HG02678 (cell line): ENCODE results near the gene ACIN1.
A peak's percentile ranks its signal among the peaks of the same experiment; 100 is the strongest.

ENCODE experiments used
- ATAC-seq: cut with Tn5 transposase; IDR thresholded peaks from one replicate; pipeline ENCODE4 v1.9.1; 2021; ENCODE audit warnings: mild to moderate bottlenecking, moderate library complexity; ENCODE audit not compliant: unreplicated experiment

The ACIN1 gene

GRCh38 chr14:23094666-23095195 lies at the start of gene ACIN1:
Gene ACIN1 (minus strand): TSS chr14:23095136. CDS start chr14:23095112, 24 bp downstream.
- peak; percentile 31 for ATAC-seq

GRCh38 chr14:23143911-23144310 lies 49.0 kb upstream of the ACIN1 start:
- no peak for ATAC-seq

GRCh38 chr14:23142826-23143225 lies 47.9 kb upstream of the ACIN1 start:
- no peak for ATAC-seq

GRCh38 chr14:23141706-23142444 lies 46.9 kb upstream of the ACIN1 start:
- ATAC-seq = no peak

GRCh38 chr14:23140371-23140770 lies 45.4 kb upstream of the ACIN1 start:
- ATAC-seq = no peak

- no peak for ATAC-seq
These were observed 44.9 kb upstream of the ACIN1 start for GRCh38 chr14:23139874-23140273.

- no peak for ATAC-seq
These were observed 43.0 kb upstream of the ACIN1 start for GRCh38 chr14:23137813-23138535.

GRCh38 chr14:23137192-23137812 lies 42.4 kb upstream of the ACIN1 start:
- ATAC-seq = no peak

GRCh38 chr14:23136566-23137133 lies 41.7 kb upstream of the ACIN1 start:
- no peak for ATAC-seq

GRCh38 chr14:23132970-23133369 lies 38.0 kb upstream of the ACIN1 start:
- ATAC-seq = no peak

- ATAC-seq = no peak
These were observed 36.5 kb upstream of the ACIN1 start for GRCh38 chr14:23131482-23131881.

GRCh38 chr14:23130871-23131270 lies 35.9 kb upstream of the ACIN1 start:
- no peak for ATAC-seq

GRCh38 chr14:23129759-23130316 lies 34.9 kb upstream of the ACIN1 start:
- ATAC-seq = no peak

GRCh38 chr14:23128969-23129758 lies 34.2 kb upstream of the ACIN1 start:
- ATAC-seq = no peak

- ATAC-seq = no peak
These were observed 32.9 kb upstream of the ACIN1 start for GRCh38 chr14:23127861-23128260.

GRCh38 chr14:23126548-23127278 lies 31.8 kb upstream of the ACIN1 start:
- ATAC-seq = no peak

GRCh38 chr14:23125933-23126524 lies 31.1 kb upstream of the ACIN1 start:
- no peak for ATAC-seq

GRCh38 chr14:23125011-23125410 lies 30.1 kb upstream of the ACIN1 start:
- ATAC-seq = no peak

- ATAC-seq = no peak
These were observed 29.5 kb upstream of the ACIN1 start for GRCh38 chr14:23124337-23124954.
